H9 (cell line): ENCODE measurements around the gene HGF. TPM values are rescaled to one million over a fixed set of nuclear protein-coding genes. Genes with fewer than 3 reads are reported as not detected.

Experiments
- DNase-seq: peaks from one replicate; pipeline ENCODE4 v3.0.0-alpha.2; 2017
- H2AFZ ChIP-seq: one replicate; pipeline ENCODE4 v1.6.1; 2013; ENCODE audit warnings: mild to moderate bottlenecking, low read length, control low read depth, moderate library complexity
- H2AK5ac ChIP-seq: 2 replicates; pipeline ENCODE4 v1.6.1; 2013; ENCODE audit warnings: low read length, control low read depth, mixed read lengths; ENCODE audit not compliant: insufficient read length
- H2BK120ac ChIP-seq: one replicate; pipeline ENCODE4 v1.6.1; 2013; ENCODE audit warnings: low read depth, mild to moderate bottlenecking, low read length, control low read depth, inconsistent platforms; ENCODE audit not compliant: poor library complexity, severe bottlenecking
- H2BK12ac ChIP-seq: 2 replicates; pipeline ENCODE4 v1.6.1; 2013; ENCODE audit warnings: low read length, control low read depth, mixed read lengths, low read depth; ENCODE audit not compliant: insufficient read length
- H2BK15ac ChIP-seq: 2 replicates; pipeline ENCODE4 v1.6.1; 2013; ENCODE audit warnings: low read depth, low read length, control low read depth
- H2BK20ac ChIP-seq: one replicate; pipeline ENCODE4 v1.6.1; 2013; ENCODE audit warnings: low read depth, mild to moderate bottlenecking, low read length, control low read depth, inconsistent platforms; ENCODE audit not compliant: poor library complexity, severe bottlenecking
- H2BK5ac ChIP-seq: 2 replicates; pipeline ENCODE4 v1.6.1; 2013; ENCODE audit warnings: low read length, control low read depth, mixed read lengths; ENCODE audit not compliant: insufficient read length
- H3K14ac ChIP-seq: 2 replicates; pipeline ENCODE4 v1.6.1; 2013; ENCODE audit warnings: low read length, control low read depth; ENCODE audit not compliant: insufficient read depth
- H3K18ac ChIP-seq: 2 replicates; pipeline ENCODE4 v1.6.1; 2013; ENCODE audit warnings: low read depth, mild to moderate bottlenecking, mixed read lengths, low read length, control low read depth; ENCODE audit not compliant: insufficient read length
- H3K23ac ChIP-seq: 2 replicates; pipeline ENCODE4 v1.6.1; 2013; ENCODE audit warnings: low read length, control low read depth, mixed read lengths, low read depth; ENCODE audit not compliant: insufficient read length
- H3K23me2 ChIP-seq: 2 replicates; pipeline ENCODE4 v1.6.1; 2013; ENCODE audit warnings: low read depth, mild to moderate bottlenecking, mixed read lengths, low read length, control low read depth; ENCODE audit not compliant: insufficient read length, poor library complexity, severe bottlenecking
- H3K27ac ChIP-seq: 2 replicates; pipeline ENCODE4 v1.5.1; 2013; ENCODE audit warnings: low read length, control low read depth, mixed read lengths, low read depth; ENCODE audit not compliant: insufficient read length
- H3K27me3 ChIP-seq: 2 replicates; pipeline ENCODE4 v1.6.1; 2013; ENCODE audit warnings: low read length, control low read depth, inconsistent platforms; ENCODE audit not compliant: insufficient read depth
- H3K4ac ChIP-seq: 2 replicates; pipeline ENCODE4 v1.6.1; 2013; ENCODE audit warnings: low read depth, mild to moderate bottlenecking, control low read depth, inconsistent platforms, low read length, moderate library complexity
- H3K4me1 ChIP-seq: 2 replicates; pipeline ENCODE4 v1.6.1; 2013; ENCODE audit warnings: low read length, control low read depth, inconsistent platforms; ENCODE audit not compliant: insufficient read depth
- H3K4me2 ChIP-seq: 2 replicates; pipeline ENCODE4 v1.6.1; 2013; ENCODE audit warnings: low read length, control low read depth, mixed read lengths; ENCODE audit not compliant: insufficient read length, insufficient read depth
- H3K56ac ChIP-seq: 2 replicates; pipeline ENCODE4 v1.6.1; 2013; ENCODE audit warnings: low read depth, mild to moderate bottlenecking, mixed read lengths, low read length, control low read depth; ENCODE audit not compliant: insufficient read length
- H3K79me1 ChIP-seq: 2 replicates; pipeline ENCODE4 v1.6.1; 2013; ENCODE audit warnings: low read depth, mild to moderate bottlenecking, moderate library complexity, low read length, control low read depth, inconsistent platforms; ENCODE audit not compliant: insufficient read depth, poor library complexity, severe bottlenecking
- H3K79me2 ChIP-seq: 2 replicates; pipeline ENCODE4 v1.6.1; 2013; ENCODE audit warnings: low read length, control low read depth, inconsistent platforms; ENCODE audit not compliant: insufficient read depth
- H3K9ac ChIP-seq: 2 replicates; pipeline ENCODE4 v1.6.1; 2013; ENCODE audit warnings: low read length, control low read depth, mixed read lengths; ENCODE audit not compliant: insufficient read length; ENCODE audit errors: extremely low read depth
- H3K9me3 ChIP-seq: one replicate; pipeline ENCODE4 v1.6.1; 2013; ENCODE audit warnings: low read depth, low read length, inconsistent platforms; ENCODE audit not compliant: control insufficient read depth
- H3T11ph ChIP-seq: one replicate; pipeline ENCODE4 v1.6.1; 2013; ENCODE audit warnings: mild to moderate bottlenecking, low read length, control low read depth, inconsistent platforms
- H4K20me1 ChIP-seq: one replicate; pipeline ENCODE4 v1.6.1; 2013; ENCODE audit not compliant: control insufficient read depth, insufficient read length, insufficient read depth
- H4K5ac ChIP-seq: 2 replicates; pipeline ENCODE4 v1.6.1; 2013; ENCODE audit warnings: low read depth, mild to moderate bottlenecking, mixed read lengths, low read length, control low read depth; ENCODE audit not compliant: insufficient read length
- H4K8ac ChIP-seq: replicated peaks from 2 replicates; pipeline ENCODE4 v1.6.1; 2013; ENCODE audit warnings: low read length, control low read depth, mixed read lengths, low read depth; ENCODE audit not compliant: insufficient read length
- H4K91ac ChIP-seq: 2 replicates; pipeline ENCODE4 v1.6.1; 2013; ENCODE audit warnings: low read depth, mild to moderate bottlenecking, moderate library complexity, mixed read lengths, low read length, control low read depth; ENCODE audit not compliant: insufficient read length
- H3K27ac Mint-ChIP-seq, 3 experiments: 2 replicates in 2 of 3; 3 replicates in 1 of 3; pipeline ENCODE4 v1.8.0; 2020 to 2021; ENCODE audit warnings: mixed read lengths in 3 of 3, mild to moderate bottlenecking in 1 of 3, moderate library complexity in 1 of 3
- H3K27me3 Mint-ChIP-seq: 2 replicates; pipeline ENCODE4 v1.8.0; 2021; ENCODE audit warnings: low read depth, mild to moderate bottlenecking, moderate library complexity, mixed read lengths
- H3K36me3 Mint-ChIP-seq, 3 experiments: 2 replicates in 2 of 3; 3 replicates in 1 of 3; pipeline ENCODE4 v1.8.0; 2020 to 2021; ENCODE audit warnings: low read depth in 3 of 3, mixed read lengths in 3 of 3; ENCODE audit not compliant: insufficient read depth in 1 of 3
- H3K4me1 Mint-ChIP-seq, 2 experiments: 2 replicates each; pipeline ENCODE4 v1.8.0; 2020; ENCODE audit warnings: mixed read lengths in 2 of 2
- H3K4me3 Mint-ChIP-seq, 2 experiments: 2 replicates in 1 of 2; 3 replicates in 1 of 2; pipeline ENCODE4 v1.8.0; 2020 to 2021; ENCODE audit warnings: mild to moderate bottlenecking in 2 of 2, mixed read lengths in 2 of 2, moderate library complexity in 1 of 2
- H3K9me3 Mint-ChIP-seq, 2 experiments: 2 replicates in 1 of 2; 3 replicates in 1 of 2; pipeline ENCODE4 v1.8.0; 2020; ENCODE audit warnings: mild to moderate bottlenecking in 2 of 2, mixed read lengths in 2 of 2, moderate library complexity in 1 of 2
- CTCF ChIP-seq: fragments of 200-600 bp; sonication (generic); conservative IDR thresholded peaks from 3 replicates; pipeline ENCODE4 v1.8.0; 2021; ENCODE audit warnings: antibody characterized with exemption, mild to moderate bottlenecking
- WGBS: extraction: QIAGEN DNeasy Blood & Tissue Kit; methylation state at CpG from one replicate; pipeline ENCODE4 v1.1.7; 2013; ENCODE audit warnings: missing lambda C conversion rate, low lambda C conversion rate, mixed read lengths; ENCODE audit not compliant: insufficient read length; ENCODE audit errors: extremely low coverage; 5-methylcytosine and 5-hydroxymethylcytosine counted together
- total RNA-seq: library from RNA; stranded (reverse); gene quantifications from 2 replicates; pipeline ENCODE4 v1.2.1, GENCODE V29; 2021

The HGF gene
- total RNA-seq, 1 experiment from 2014 or later: 0.15 TPM

GRCh38 chr7:81753392-81753791 is 16.5 kb downstream of the HGF start:
- H3K27ac Mint-ChIP-seq: no peak overlapping the region
- no peak overlapping the region for H2BK12ac ChIP-seq
- H3K4ac ChIP-seq: no peak overlapping the region
- no peak overlapping the region for H2BK120ac ChIP-seq
- H3K18ac ChIP-seq: no peak overlapping the region
- WGBS: no CpG with 5 or more reads among the region's 1 CpG
- no peak overlapping the region for H2BK5ac ChIP-seq
- TF ChIP-seq CTCF: no peak
- no peak overlapping the region for H3T11ph ChIP-seq
- no peak overlapping the region for H3K56ac ChIP-seq
- no peak overlapping the region for H2AFZ ChIP-seq
- peaks cover 24 to 27% of the 10 kb centered on the region in 2 experiments for H3K4me1 Mint-ChIP-seq
- no peaks in the 10 kb centered on the region for H3K27me3 Mint-ChIP-seq
- no peaks in the 10 kb centered on the region for H3K36me3 Mint-ChIP-seq
- H2BK20ac ChIP-seq: no peak overlapping the region
- no peak overlapping the region for H3K4me3 Mint-ChIP-seq
- H3K9me3 Mint-ChIP-seq: no peaks in the 10 kb centered on the region
- no peaks in the 10 kb centered on the region for H3K79me1 ChIP-seq
- no peaks in the 10 kb centered on the region for H3K23me2 ChIP-seq
- H4K91ac ChIP-seq: no peak overlapping the region
- no peak overlapping the region for H3K9ac ChIP-seq
- no peak for DNase-seq
- no peak overlapping the region for H4K8ac ChIP-seq
- no peak overlapping the region for H2BK15ac ChIP-seq
- H4K20me1 ChIP-seq: no peaks in the 10 kb centered on the region
- no peak overlapping the region for H3K14ac ChIP-seq
- H4K5ac ChIP-seq: no peak overlapping the region
- H3K79me2 ChIP-seq: no peaks in the 10 kb centered on the region
- no peak overlapping the region for H2AK5ac ChIP-seq
- H3K4me1 ChIP-seq: 0 out of 2 replicates have a peak, but pooled peaks cover 3% of the 10 kb centered on the region
- H3K23ac ChIP-seq: no peak overlapping the region
- no peaks in the 10 kb centered on the region for H3K9me3 ChIP-seq
- no peak overlapping the region for H3K27ac ChIP-seq
- H3K4me2 ChIP-seq: no peak overlapping the region
- no peaks in the 10 kb centered on the region for H3K27me3 ChIP-seq
